ENCODE results near the gene NTNG1. TPM values are rescaled to one million over a fixed set of nuclear protein-coding genes. Genes with fewer than 3 reads are reported as not detected.

The NTNG1 gene
- total and polyA plus RNA-seq, 3 donors from 2014 or later, result 1.8 to 2.3 (median 2.2) TPM

- TF ChIP-seq CTCF (IDR thresholded peaks at IDR 0.05) (no peak), POLR2A (IDR thresholded peaks at IDR 0.05) (no peak)
- Histone ChIP-seq H3K9me3 (no peaks in the 10 kb centered on the region), H3K4me1 (no peaks in the 10 kb centered on the region), H3K27me3 (no peaks in the 10 kb centered on the region), H3K27ac (no peak overlapping the region), H3K4me3 (no peak overlapping the region), H3K36me3 (ENCODE audit: low read depth, missing control alignments) (no peaks in the 10 kb centered on the region)
- intact Hi-C loops (cut with DNase I; ENCODE audit: low total_unique reads), result no loop called here
- 86 to 98% methylated on average over 3 of the region's 3 CpGs for WGBS, 2 donors
- no peak for DNase-seq
These were observed 18.6 kb upstream of the NTNG1 start for GRCh38 chr1:107122225-107122624.

- no peaks in the 10 kb centered on the region for H3K27me3 ChIP-seq
- no peaks in the 10 kb centered on the region for H3K9me3 ChIP-seq
- TF ChIP-seq POLR2A (IDR thresholded peaks at IDR 0.05) (no peak), CTCF (IDR thresholded peaks at IDR 0.05) (no peak)
- H3K4me1 ChIP-seq, result no peaks in the 10 kb centered on the region
- 76 to 77% methylated on average over 1 of the region's 1 CpG for WGBS, 2 donors
- no peak overlapping the region for H3K27ac ChIP-seq
- intact Hi-C loops (cut with DNase I; ENCODE audit: low total_unique reads), result no loop called here
- no peaks in the 10 kb centered on the region for H3K36me3 ChIP-seq (ENCODE audit: low read depth, missing control alignments)
- H3K4me3 ChIP-seq, result no peak overlapping the region
- DNase-seq, result no peak
These were observed 17.1 kb upstream of the NTNG1 start for GRCh38 chr1:107123741-107124140.

DNA sequence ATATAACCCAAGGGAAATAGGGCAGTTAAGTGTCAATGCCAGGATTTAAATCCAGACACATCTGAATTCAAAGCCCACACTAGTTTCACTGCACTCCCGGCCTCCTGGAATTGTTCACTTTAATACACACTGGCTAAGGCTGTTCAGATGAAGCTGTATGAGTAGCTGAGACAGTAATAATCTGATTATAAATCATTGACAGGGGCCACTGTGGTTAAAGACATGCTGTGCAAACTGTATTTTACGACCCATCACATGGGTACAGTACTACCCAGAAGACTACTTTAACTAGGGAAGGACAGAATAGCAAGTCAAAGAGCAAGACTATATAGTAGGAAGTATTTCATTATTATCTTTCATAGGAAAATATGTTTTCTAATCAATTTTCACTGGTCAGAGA is 16.1 kb upstream of the NTNG1 start:
- Histone ChIP-seq H3K9me3 (no peaks in the 10 kb centered on the region), H3K27me3 (no peaks in the 10 kb centered on the region), H3K27ac (no peak overlapping the region), H3K4me3 (no peak overlapping the region), H3K36me3 (ENCODE audit: low read depth, missing control alignments) (no peaks in the 10 kb centered on the region), H3K4me1 (no peaks in the 10 kb centered on the region)
- 91% methylated on average over 2 of the region's 2 CpGs for WGBS, 2 donors
- intact Hi-C loops (cut with DNase I; ENCODE audit: low total_unique reads), result no loop called here
- no peak for DNase-seq
- TF ChIP-seq CTCF (IDR thresholded peaks at IDR 0.05), result no peak
- TF ChIP-seq POLR2A (IDR thresholded peaks at IDR 0.05), result no peak

- intact Hi-C loops (cut with DNase I; ENCODE audit: low total_unique reads), result no loop called here
- no peaks in the 10 kb centered on the region for H3K27me3 ChIP-seq
These were observed 8.6 kb upstream of the NTNG1 start for GRCh38 chr1:107132195-107132594.

More at GRCh38 chr1:107132195-107132594, 8.6 kb upstream of the NTNG1 start:
- TF ChIP-seq CTCF (IDR thresholded peaks at IDR 0.05), result no peak
- WGBS, 2 donors, result 86 to 91% methylated on average over 1 of the region's 1 CpG
- Histone ChIP-seq H3K4me1 (no peaks in the 10 kb centered on the region), H3K4me3 (no peak overlapping the region), H3K36me3 (ENCODE audit: low read depth, missing control alignments) (no peaks in the 10 kb centered on the region), H3K27ac (no peak overlapping the region), H3K9me3 (no peaks in the 10 kb centered on the region)
- no peak for DNase-seq
